Lower lobe of right lung (tissue), 2 donors: ENCODE measurements around the gene DNAJC22. TPM values are rescaled to one million over a fixed set of nuclear protein-coding genes. Genes with fewer than 3 reads are reported as not detected.
"Not testable (repeated sequence)": the region's sequence is repeated elsewhere in the genome, so short reads cannot be mapped to it uniquely, and the experiment has no call there.

ENCODE experiments used
- ATAC-seq, 2 donors: fragments of 200-7000 bp; cut with Tn5 transposase; one replicate each; pipeline ENCODE4 v1.9.1; 2020 to 2022; ENCODE audit warnings: mild to moderate bottlenecking in 2 of 2, moderate library complexity in 2 of 2
- DNase-seq: peaks from one replicate; pipeline ENCODE4 v3.0.0-alpha.2; 2020
- H3K27ac ChIP-seq: fragments of 200-600 bp; one replicate; pipeline ENCODE4 v1.8.0; 2022
- H3K27me3 ChIP-seq: fragments of 200-600 bp; one replicate; pipeline ENCODE4 v1.8.0; 2022; ENCODE audit warnings: low read depth
- H3K36me3 ChIP-seq: fragments of 200-600 bp; one replicate; pipeline ENCODE4 v1.8.0; 2022; ENCODE audit warnings: mild to moderate bottlenecking
- H3K4me1 ChIP-seq: fragments of 200-600 bp; one replicate; pipeline ENCODE4 v1.8.0; 2022
- H3K4me3 ChIP-seq: fragments of 200-600 bp; one replicate; pipeline ENCODE4 v1.8.0; 2022; ENCODE audit warnings: mild to moderate bottlenecking
- H3K9me3 ChIP-seq: fragments of 200-600 bp; one replicate; pipeline ENCODE4 v1.8.0; 2022
- intact Hi-C: fragments of 100-400 bp; cut with DNase I; formaldehyde crosslinking; loops from one replicate; pipeline ENCODE4 v1.11.0; 2022
- total RNA-seq: library from RNA; stranded (reverse); fragmentation: NEBNext Ultra II Directional; extraction: Animal tissue kit (Norgen Biotek cat#: 25700); gene quantifications from one replicate; pipeline ENCODE4 v1.2.1, GENCODE V29; 2021
- TF ChIP-seq, protein P1 (sequence below): fragments of 200-600 bp; IDR thresholded peaks from one replicate; pipeline ENCODE4 v1.8.0; 2022; ENCODE audit warnings: antibody characterized with exemption, mild to moderate bottlenecking
- donor health status: DM: no; HTN: yes; CAD: no; lungs with severe emphysema.

The DNAJC22 gene
- total RNA-seq, 1 donor from 2014 or later = 0.18 TPM

DNA sequence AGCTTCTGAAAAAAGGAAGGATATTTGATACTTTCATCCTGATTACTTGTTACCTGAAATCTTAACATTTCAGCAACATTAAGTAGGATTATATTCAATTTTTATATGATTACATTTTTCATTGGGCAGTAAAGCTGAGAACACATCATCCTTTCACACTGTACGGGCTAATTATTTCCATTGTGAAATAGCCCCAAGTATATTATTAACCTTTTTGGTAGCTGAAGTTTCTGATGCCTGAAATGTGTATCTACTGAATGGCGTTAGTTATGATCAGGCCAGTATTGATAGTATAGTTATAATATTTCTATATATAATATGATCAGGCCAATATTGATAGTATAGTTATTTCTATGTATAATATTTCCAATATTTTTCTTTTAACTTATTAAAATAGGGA, 30.7 kb downstream of the DNAJC22 start:
- DNase-seq (no peak), ATAC-seq (no peak)
- no peaks in the 10 kb centered on the region for H3K27me3 ChIP-seq
- H3K4me3 ChIP-seq = no peak overlapping the region
- intact Hi-C loops = no loop called here
- H3K9me3 ChIP-seq = no peaks in the 10 kb centered on the region
- H3K36me3 ChIP-seq = no peaks in the 10 kb centered on the region
- no peak overlapping the region for H3K27ac ChIP-seq
- no peaks in the 10 kb centered on the region for H3K4me1 ChIP-seq
- TF ChIP-seq, protein P1, sequence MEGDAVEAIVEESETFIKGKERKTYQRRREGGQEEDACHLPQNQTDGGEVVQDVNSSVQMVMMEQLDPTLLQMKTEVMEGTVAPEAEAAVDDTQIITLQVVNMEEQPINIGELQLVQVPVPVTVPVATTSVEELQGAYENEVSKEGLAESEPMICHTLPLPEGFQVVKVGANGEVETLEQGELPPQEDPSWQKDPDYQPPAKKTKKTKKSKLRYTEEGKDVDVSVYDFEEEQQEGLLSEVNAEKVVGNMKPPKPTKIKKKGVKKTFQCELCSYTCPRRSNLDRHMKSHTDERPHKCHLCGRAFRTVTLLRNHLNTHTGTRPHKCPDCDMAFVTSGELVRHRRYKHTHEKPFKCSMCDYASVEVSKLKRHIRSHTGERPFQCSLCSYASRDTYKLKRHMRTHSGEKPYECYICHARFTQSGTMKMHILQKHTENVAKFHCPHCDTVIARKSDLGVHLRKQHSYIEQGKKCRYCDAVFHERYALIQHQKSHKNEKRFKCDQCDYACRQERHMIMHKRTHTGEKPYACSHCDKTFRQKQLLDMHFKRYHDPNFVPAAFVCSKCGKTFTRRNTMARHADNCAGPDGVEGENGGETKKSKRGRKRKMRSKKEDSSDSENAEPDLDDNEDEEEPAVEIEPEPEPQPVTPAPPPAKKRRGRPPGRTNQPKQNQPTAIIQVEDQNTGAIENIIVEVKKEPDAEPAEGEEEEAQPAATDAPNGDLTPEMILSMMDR = no peak

DNA sequence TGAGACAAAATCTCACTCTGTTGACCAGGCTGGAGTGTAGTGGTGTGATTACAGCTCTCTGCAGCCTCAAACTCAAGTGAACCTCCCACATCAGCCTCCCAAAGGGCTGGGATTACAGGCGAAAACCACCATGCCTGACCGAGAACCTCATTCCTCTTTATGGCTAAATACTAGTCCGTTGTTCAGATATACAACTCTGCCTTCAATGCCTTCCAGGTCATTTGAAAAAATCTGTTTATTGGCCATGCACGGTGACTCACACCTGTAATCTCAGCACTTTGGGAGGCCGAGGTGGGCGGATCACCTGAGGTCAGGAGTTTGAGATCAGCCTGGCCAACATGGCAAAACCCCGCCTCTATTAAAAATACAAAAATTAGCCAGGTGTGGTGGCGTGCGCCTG, 33.5 kb downstream of the DNAJC22 start:
- intact Hi-C loops = not testable (repeated sequence)

DNA sequence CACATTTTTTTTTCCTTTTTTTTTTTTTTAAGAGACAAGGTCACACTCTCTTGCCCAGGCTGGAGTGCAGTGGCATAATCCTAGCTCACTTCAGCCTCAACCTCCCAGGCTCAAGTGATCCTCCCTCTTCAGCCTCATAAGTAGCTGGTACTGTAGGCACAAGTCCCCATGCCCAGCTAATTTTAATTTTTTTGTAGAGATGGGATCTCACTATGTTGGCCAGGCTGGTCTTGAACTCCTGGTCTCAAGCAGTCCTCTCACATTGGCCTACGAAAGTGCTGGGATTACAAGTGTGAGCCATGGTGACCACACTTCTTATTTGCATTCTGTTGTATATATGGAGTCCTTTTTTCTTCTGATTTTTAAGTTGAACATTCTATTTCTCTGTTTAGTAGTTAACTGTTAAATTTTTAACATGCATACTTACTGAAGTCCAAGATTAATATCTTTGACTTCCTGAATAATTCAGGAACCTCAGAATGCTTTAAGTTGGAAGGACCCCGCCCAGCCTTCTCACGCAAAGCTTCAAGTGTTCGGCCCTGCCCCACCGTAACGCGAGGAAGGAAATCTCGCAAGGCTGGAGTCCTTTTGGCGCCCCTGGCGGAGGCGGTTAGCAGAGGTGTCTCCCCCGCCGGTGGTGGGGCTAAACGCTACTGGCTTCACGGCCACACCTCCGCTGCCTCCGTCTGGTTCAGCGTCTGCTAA, 42.1 kb downstream of the DNAJC22 start:
- Histone ChIP-seq H3K27me3 (no peaks in the 10 kb centered on the region), H3K27ac (no peak overlapping the region), H3K4me3 (no peak overlapping the region), H3K4me1 (no peaks in the 10 kb centered on the region), H3K9me3 (no peaks in the 10 kb centered on the region), H3K36me3 (no peaks in the 10 kb centered on the region)
- TF ChIP-seq, protein P1 = peak; percentile 38
- intact Hi-C loops = no loop called here
- peak; percentile 79 for DNase-seq
- peak; percentile 37 to 70 for ATAC-seq

More for the DNA sequence above, 33.5 kb downstream of the DNAJC22 start:
- H3K27me3 ChIP-seq, H3K4me3 ChIP-seq, DNase-seq, H3K9me3 ChIP-seq, H3K27ac ChIP-seq, H3K4me1 ChIP-seq, H3K36me3 ChIP-seq, ATAC-seq: not testable (repeated sequence)

DNA sequence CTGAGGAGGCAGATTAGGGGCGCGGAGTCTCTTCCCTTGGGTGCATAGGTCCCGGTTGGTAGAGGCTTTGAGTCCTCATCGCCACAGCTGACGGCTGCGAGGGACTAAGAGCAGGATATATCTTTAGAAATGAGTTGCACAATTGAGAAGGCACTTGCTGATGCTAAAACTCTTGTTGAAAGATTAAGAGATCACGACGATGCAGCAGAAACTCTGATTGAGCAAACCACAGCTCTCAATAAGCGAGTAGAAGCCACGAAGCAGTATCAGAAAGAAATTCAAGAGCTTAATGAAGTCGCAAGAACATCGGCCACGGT, 42.7 kb downstream of the DNAJC22 start:
- intact Hi-C loops = no loop called here
- Histone ChIP-seq H3K27me3 (no peaks in the 10 kb centered on the region), H3K36me3 (no peaks in the 10 kb centered on the region), H3K4me3 (no peak overlapping the region), H3K27ac (no peak overlapping the region), H3K4me1 (no peaks in the 10 kb centered on the region), H3K9me3 (no peaks in the 10 kb centered on the region)
- ATAC-seq (no peak), DNase-seq (no peak)
- TF ChIP-seq, protein P1 = no peak

DNA sequence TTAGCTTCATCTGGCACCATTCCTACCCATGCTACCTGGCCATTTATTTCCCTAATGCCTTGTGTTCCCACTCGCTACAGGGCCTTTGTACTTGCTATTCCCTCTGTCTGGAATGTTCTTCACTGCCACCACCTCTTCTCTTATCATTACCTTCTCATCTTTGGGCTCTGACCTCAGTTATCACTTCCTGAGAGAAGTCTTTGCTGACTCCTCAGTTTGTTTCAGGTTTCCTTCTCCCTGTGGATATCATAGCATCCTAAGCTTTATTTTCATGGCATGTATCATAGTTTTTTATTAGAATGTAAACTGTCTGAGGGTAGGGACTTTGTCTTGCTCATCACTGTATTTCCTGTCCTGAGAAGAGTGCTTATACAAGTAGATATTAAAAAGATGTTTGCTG, 50.3 kb downstream of the DNAJC22 start:
- Histone ChIP-seq H3K4me3 (no peak overlapping the region), H3K27ac (no peak overlapping the region), H3K4me1 (no peaks in the 10 kb centered on the region), H3K27me3 (no peaks in the 10 kb centered on the region), H3K9me3 (no peaks in the 10 kb centered on the region), H3K36me3 (no peaks in the 10 kb centered on the region)
- ATAC-seq (no peak), DNase-seq (no peak)
- TF ChIP-seq, protein P1 = no peak
- intact Hi-C loops = no loop called here

DNA sequence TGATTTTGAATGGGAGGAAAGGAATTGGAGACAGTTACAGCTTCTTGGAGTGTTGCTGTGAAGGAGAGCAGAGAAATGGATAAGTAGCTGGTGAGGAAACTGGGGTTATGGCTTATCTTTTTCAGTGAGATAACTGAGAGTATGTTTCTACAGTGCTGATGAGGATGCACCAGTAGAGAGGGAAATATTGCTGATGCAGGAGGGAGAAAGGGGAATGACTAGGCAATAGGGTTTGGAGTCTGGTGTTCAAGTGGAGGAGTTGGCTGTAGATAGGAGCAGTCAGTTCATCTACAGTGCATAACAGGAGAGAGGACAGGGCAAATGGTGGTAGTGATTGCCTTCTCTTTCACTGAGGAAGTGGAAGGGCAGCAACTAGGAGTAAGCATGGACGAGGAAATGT, 53.6 kb downstream of the DNAJC22 start:
- no peaks in the 10 kb centered on the region for H3K27me3 ChIP-seq
- DNase-seq = no peak
- no peak overlapping the region for H3K4me3 ChIP-seq
- no peaks in the 10 kb centered on the region for H3K36me3 ChIP-seq
- no peak overlapping the region for H3K27ac ChIP-seq
- intact Hi-C loops = no loop called here
- H3K4me1 ChIP-seq = no peaks in the 10 kb centered on the region
- H3K9me3 ChIP-seq = no peaks in the 10 kb centered on the region
- ATAC-seq = no peak
- TF ChIP-seq, protein P1 = no peak

Other genes with a start within 250 kb of the DNAJC22 start
- 61.7 TPM for gene LMBR1L, start 236.0 kb upstream of the DNAJC22 start, total RNA-seq
- 575 TPM for gene TUBA1B, start 215.5 kb upstream of the DNAJC22 start, total RNA-seq
- gene TUBA1A, start 157.8 kb upstream of the DNAJC22 start, total RNA-seq = 120 TPM
- 96.0 TPM for gene TUBA1C, start 81.8 kb upstream of the DNAJC22 start, total RNA-seq
- 1.0 TPM for gene PRPH, start 51.7 kb upstream of the DNAJC22 start, total RNA-seq
- gene TROAP, start 23.6 kb upstream of the DNAJC22 start, total RNA-seq = 1.4 TPM
- gene C1QL4, start 9.7 kb upstream of the DNAJC22 start, total RNA-seq = not detected
- 17.3 TPM for gene SPATS2, start 20.6 kb downstream of the DNAJC22 start, total RNA-seq
- 2.3 TPM for gene KCNH3, start 192.1 kb downstream of the DNAJC22 start, total RNA-seq
- 50.0 TPM for gene MCRS1, start 221.3 kb downstream of the DNAJC22 start, total RNA-seq